ENCODE data around the gene SORBS1.

The SORBS1 gene

GRCh38 chr10:95544783-95545500, 16.2 kb downstream of the SORBS1 start:
- Histone ChIP-seq H3K36me3 (ENCODE audit: insufficient read depth) (no peaks in the 10 kb centered on the region), H3K27ac (no peak overlapping the region), H4K20me1 (ENCODE audit: insufficient read depth) (no peaks in the 10 kb centered on the region), H2AFZ (ENCODE audit: low read depth) (no peak overlapping the region), H3K79me2 (ENCODE audit: insufficient read depth, low read depth) (no peaks in the 10 kb centered on the region), H3K4me1 (ENCODE audit: low read depth, poor library complexity, severe bottlenecking) (no peaks in the 10 kb centered on the region), H3K9ac (no peak overlapping the region), H3K27me3 (ENCODE audit: insufficient read depth, low read depth) (no peaks in the 10 kb centered on the region), H3K4me3 (IDR thresholded peaks at IDR 0.05; ENCODE audit: insufficient read depth, low read depth, low read length) (no peak overlapping the region), H3K4me2 (no peak overlapping the region)
- TF ChIP-seq CTCF (conservative IDR thresholded peaks at IDR 0.05; ENCODE audit: low read depth, low read length) = no peak

GRCh38 chr10:95543459-95543858, 17.7 kb downstream of the SORBS1 start:
- no peak overlapping the region for H3K27ac ChIP-seq
- no peak overlapping the region for H3K4me2 ChIP-seq
- no peaks in the 10 kb centered on the region for H4K20me1 ChIP-seq (ENCODE audit: insufficient read depth)
- H3K4me1 ChIP-seq (ENCODE audit: low read depth, poor library complexity, severe bottlenecking) = no peaks in the 10 kb centered on the region
- no peaks in the 10 kb centered on the region for H3K27me3 ChIP-seq (ENCODE audit: insufficient read depth, low read depth)
- TF ChIP-seq CTCF (conservative IDR thresholded peaks at IDR 0.05; ENCODE audit: low read depth, low read length) = no peak
- H2AFZ ChIP-seq (ENCODE audit: low read depth) = no peak overlapping the region
- no peak overlapping the region for H3K4me3 ChIP-seq (IDR thresholded peaks at IDR 0.05; ENCODE audit: insufficient read depth, low read depth, low read length)
- H3K79me2 ChIP-seq (ENCODE audit: insufficient read depth, low read depth) = no peaks in the 10 kb centered on the region
- no peak overlapping the region for H3K9ac ChIP-seq
- no peaks in the 10 kb centered on the region for H3K36me3 ChIP-seq (ENCODE audit: insufficient read depth)

- Histone ChIP-seq H3K4me3 (IDR thresholded peaks at IDR 0.05; ENCODE audit: insufficient read depth, low read depth, low read length) (no peak overlapping the region), H3K79me2 (ENCODE audit: insufficient read depth, low read depth) (no peaks in the 10 kb centered on the region), H4K20me1 (ENCODE audit: insufficient read depth) (no peaks in the 10 kb centered on the region), H3K9ac (no peak overlapping the region), H3K27me3 (ENCODE audit: insufficient read depth, low read depth) (no peaks in the 10 kb centered on the region), H3K36me3 (ENCODE audit: insufficient read depth) (no peaks in the 10 kb centered on the region), H3K4me2 (no peak overlapping the region), H3K4me1 (ENCODE audit: low read depth, poor library complexity, severe bottlenecking) (no peaks in the 10 kb centered on the region), H2AFZ (ENCODE audit: low read depth) (no peak overlapping the region), H3K27ac (no peak overlapping the region)
- no peak for TF ChIP-seq CTCF (conservative IDR thresholded peaks at IDR 0.05; ENCODE audit: low read depth, low read length)
Measured at GRCh38 chr10:95542761-95543160, 18.4 kb downstream of the SORBS1 start.

- Histone ChIP-seq H3K4me1 (ENCODE audit: low read depth, poor library complexity, severe bottlenecking) (no peaks in the 10 kb centered on the region), H3K4me3 (IDR thresholded peaks at IDR 0.05; ENCODE audit: insufficient read depth, low read depth, low read length) (no peak overlapping the region), H3K27me3 (ENCODE audit: insufficient read depth, low read depth) (no peaks in the 10 kb centered on the region), H4K20me1 (ENCODE audit: insufficient read depth) (no peaks in the 10 kb centered on the region), H3K9ac (no peak overlapping the region), H3K4me2 (no peak overlapping the region), H3K36me3 (ENCODE audit: insufficient read depth) (no peaks in the 10 kb centered on the region), H3K27ac (no peak overlapping the region), H3K79me2 (ENCODE audit: insufficient read depth, low read depth) (no peaks in the 10 kb centered on the region), H2AFZ (ENCODE audit: low read depth) (no peak overlapping the region)
- TF ChIP-seq CTCF (conservative IDR thresholded peaks at IDR 0.05; ENCODE audit: low read depth, low read length) = no peak
Measured at GRCh38 chr10:95542330-95542729, 18.8 kb downstream of the SORBS1 start.

Data from KMS-11 (cell line).